Ishikawa (cell line): ENCODE measurements around the gene PARD3B.

Experiments used
- CEBPB ChIP-seq: IDR thresholded peaks from 2 replicates; pipeline ENCODE4 v1.6.1; 2012
- CREB1 ChIP-seq: IDR thresholded peaks from 2 replicates; pipeline ENCODE4 v1.6.1; 2012; ENCODE audit warnings: low read depth
- EGR1 ChIP-seq: IDR thresholded peaks from 2 replicates; pipeline ENCODE4 v1.6.1; 2012
- EP300 ChIP-seq: IDR thresholded peaks from 2 replicates; pipeline ENCODE4 v1.6.1; 2012; ENCODE audit warnings: borderline replicate concordance
- FOXM1 ChIP-seq: IDR thresholded peaks from 2 replicates; pipeline ENCODE4 v1.6.1; 2012; ENCODE audit warnings: low read depth, borderline replicate concordance
- NFIC ChIP-seq: IDR thresholded peaks from 2 replicates; pipeline ENCODE4 v1.6.1; 2012
- RAD21 ChIP-seq: IDR thresholded peaks from 2 replicates; pipeline ENCODE4 v1.6.1; 2012; ENCODE audit warnings: low read depth
- TAF1 ChIP-seq: IDR thresholded peaks from 2 replicates; pipeline ENCODE4 v1.6.1; 2012; ENCODE audit warnings: low read depth, mild to moderate bottlenecking
- TCF12 ChIP-seq: IDR thresholded peaks from 2 replicates; pipeline ENCODE4 v1.6.1; 2012; ENCODE audit warnings: low read depth
- TEAD4 ChIP-seq: IDR thresholded peaks from 2 replicates; pipeline ENCODE4 v1.6.1; 2012
- YY1 ChIP-seq: IDR thresholded peaks from 2 replicates; pipeline ENCODE4 v1.6.1; 2012; ENCODE audit warnings: low read depth
- ZBTB7A ChIP-seq: IDR thresholded peaks from 2 replicates; pipeline ENCODE4 v1.6.1; 2012; ENCODE audit warnings: low read depth
- TF ChIP-seq, protein P1 (sequence below): IDR thresholded peaks from 2 replicates; pipeline ENCODE4 v1.6.1; 2012
- TF ChIP-seq, protein P2 (sequence below): IDR thresholded peaks from 2 replicates; pipeline ENCODE4 v1.6.1; 2012
- TF ChIP-seq, protein P3 (sequence below): IDR thresholded peaks from 2 replicates; pipeline ENCODE4 v1.6.1; 2012; ENCODE audit warnings: low read depth, mild to moderate bottlenecking

PARD3B gene

DNA sequence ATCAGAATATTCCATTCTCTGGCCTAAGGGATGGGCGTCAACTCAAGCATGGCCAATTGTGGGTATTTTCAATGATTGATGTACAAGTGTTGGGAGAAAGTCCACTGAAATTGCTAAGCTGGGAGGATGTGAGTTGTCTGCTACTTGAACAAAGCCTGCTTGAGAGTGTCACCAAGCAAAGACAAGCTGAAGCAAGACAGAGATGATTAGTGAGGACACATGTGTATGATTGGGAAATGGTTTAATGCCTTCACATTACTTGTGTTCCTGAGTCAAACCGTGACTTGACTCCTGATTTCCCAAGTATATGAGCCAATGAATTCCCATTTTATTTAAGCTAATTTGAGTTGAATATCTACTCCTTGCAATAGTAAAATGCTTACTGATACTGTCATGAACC is 1113.3 kb downstream of the PARD3B start:
- TF ChIP-seq EGR1 (no peak), FOXM1 (no peak), TEAD4 (no peak), EP300 (no peak), TAF1 (no peak), ZBTB7A (no peak), NFIC (no peak), CREB1 (no peak), TCF12 (no peak), RAD21 (no peak), YY1 (no peak), CEBPB (no peak)
- TF ChIP-seq, protein P1, sequence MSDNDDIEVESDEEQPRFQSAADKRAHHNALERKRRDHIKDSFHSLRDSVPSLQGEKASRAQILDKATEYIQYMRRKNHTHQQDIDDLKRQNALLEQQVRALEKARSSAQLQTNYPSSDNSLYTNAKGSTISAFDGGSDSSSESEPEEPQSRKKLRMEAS: no peak
- TF ChIP-seq, protein P2, sequence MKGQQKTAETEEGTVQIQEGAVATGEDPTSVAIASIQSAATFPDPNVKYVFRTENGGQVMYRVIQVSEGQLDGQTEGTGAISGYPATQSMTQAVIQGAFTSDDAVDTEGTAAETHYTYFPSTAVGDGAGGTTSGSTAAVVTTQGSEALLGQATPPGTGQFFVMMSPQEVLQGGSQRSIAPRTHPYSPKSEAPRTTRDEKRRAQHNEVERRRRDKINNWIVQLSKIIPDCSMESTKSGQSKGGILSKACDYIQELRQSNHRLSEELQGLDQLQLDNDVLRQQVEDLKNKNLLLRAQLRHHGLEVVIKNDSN: no peak
- TF ChIP-seq, protein P3, sequence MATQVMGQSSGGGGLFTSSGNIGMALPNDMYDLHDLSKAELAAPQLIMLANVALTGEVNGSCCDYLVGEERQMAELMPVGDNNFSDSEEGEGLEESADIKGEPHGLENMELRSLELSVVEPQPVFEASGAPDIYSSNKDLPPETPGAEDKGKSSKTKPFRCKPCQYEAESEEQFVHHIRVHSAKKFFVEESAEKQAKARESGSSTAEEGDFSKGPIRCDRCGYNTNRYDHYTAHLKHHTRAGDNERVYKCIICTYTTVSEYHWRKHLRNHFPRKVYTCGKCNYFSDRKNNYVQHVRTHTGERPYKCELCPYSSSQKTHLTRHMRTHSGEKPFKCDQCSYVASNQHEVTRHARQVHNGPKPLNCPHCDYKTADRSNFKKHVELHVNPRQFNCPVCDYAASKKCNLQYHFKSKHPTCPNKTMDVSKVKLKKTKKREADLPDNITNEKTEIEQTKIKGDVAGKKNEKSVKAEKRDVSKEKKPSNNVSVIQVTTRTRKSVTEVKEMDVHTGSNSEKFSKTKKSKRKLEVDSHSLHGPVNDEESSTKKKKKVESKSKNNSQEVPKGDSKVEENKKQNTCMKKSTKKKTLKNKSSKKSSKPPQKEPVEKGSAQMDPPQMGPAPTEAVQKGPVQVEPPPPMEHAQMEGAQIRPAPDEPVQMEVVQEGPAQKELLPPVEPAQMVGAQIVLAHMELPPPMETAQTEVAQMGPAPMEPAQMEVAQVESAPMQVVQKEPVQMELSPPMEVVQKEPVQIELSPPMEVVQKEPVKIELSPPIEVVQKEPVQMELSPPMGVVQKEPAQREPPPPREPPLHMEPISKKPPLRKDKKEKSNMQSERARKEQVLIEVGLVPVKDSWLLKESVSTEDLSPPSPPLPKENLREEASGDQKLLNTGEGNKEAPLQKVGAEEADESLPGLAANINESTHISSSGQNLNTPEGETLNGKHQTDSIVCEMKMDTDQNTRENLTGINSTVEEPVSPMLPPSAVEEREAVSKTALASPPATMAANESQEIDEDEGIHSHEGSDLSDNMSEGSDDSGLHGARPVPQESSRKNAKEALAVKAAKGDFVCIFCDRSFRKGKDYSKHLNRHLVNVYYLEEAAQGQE: no peak

DNA sequence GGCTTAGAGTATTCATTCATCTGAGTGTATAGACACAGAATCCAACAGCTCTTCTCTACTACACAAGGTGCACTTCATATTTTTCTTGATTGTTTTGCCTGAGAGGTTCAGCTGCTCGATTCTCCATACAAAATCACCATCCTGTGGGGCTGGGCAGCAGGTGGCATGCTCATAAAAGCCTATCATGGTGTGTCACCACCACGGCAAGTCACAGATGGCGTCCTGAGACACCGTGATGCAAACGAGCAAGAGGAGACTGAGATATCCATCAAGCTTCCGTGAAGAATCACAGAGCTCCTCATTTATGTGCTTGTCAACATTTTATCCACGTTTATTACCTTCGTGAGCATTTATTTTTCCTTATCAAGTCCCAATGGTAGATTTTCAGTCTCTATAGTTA is 1114.6 kb downstream of the PARD3B start:
- TF ChIP-seq FOXM1 (no peak), TEAD4 (no peak), EP300 (no peak), TCF12 (no peak), EGR1 (no peak), RAD21 (no peak), CEBPB (no peak), NFIC (no peak)
- TF ChIP-seq, protein P1: no peak
- TF ChIP-seq, protein P2: no peak

DNA sequence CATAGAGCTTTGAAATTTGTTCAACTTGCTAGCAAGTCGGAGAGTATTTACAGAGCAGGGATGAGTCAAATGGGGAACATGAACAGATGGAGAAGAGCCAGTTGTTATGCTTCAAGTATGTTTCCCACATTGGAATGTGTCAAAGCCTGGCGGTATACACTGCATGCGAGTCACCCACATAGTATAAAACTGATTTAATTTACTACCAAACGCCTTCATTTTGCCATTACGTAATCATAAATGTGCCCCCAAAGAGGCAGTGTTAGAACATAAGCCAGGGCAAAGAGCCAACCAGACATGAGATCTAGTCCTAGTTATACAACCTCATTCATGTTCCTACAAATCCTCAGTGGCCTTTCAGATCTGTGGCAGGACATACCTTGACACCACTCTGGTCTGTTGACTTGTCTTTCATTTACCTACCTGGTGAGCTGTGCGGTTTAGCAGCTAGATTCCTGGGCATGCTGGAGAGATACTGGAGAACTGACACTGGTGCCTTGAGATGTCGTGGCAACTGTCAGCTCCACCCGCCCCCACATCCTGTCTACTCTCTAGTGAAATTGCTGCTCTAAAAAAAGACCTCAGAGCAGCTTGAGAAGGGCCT is 1115.3 kb downstream of the PARD3B start:
- TF ChIP-seq, protein P1: no peak
- TF ChIP-seq FOXM1 (no peak), EP300 (no peak), YY1 (no peak), CEBPB (no peak), CREB1 (no peak), TEAD4 (no peak), EGR1 (no peak), RAD21 (no peak), NFIC (no peak), TAF1 (no peak), ZBTB7A (no peak), TCF12 (no peak)
- TF ChIP-seq, protein P3: no peak
- TF ChIP-seq, protein P2: no peak

DNA sequence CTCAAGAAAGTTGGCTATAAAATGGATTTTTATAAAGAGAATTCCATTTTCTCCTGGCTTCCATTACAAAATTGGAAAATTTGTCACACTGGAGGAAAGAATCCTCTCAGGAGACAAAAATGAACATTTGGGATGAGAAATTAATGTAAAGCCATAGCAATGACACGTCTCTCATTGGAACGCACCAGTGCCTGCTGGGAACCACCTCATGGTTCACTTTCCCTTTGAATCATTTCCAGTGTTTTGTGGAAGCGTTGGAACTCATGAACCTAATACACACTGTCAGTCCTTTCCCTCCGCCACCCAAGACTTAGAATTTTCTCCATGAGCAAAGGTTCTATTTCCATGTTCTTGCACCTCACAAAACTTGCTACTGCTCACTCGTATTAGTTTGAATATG is 1116.0 kb downstream of the PARD3B start:
- no peak for TF ChIP-seq TAF1
- TF ChIP-seq TCF12: no peak
- no peak for TF ChIP-seq EP300
- no peak for TF ChIP-seq CREB1
- no peak for TF ChIP-seq NFIC
- no peak for TF ChIP-seq CEBPB
- no peak for TF ChIP-seq RAD21
- no peak for TF ChIP-seq TEAD4
- TF ChIP-seq, protein P1: no peak
- no peak for TF ChIP-seq YY1
- TF ChIP-seq FOXM1: no peak
